GM08714 (cell line): ENCODE data around the gene TFF3.

Experiments
- H3K4me3 ChIP-seq: fragments of 200-500 bp; sonication (Bioruptor generic); 2 replicates; pipeline ENCODE4 v1.5.1; 2014; ENCODE audit warnings: mild to moderate bottlenecking, low read length, inconsistent platforms
- ZNF274 ChIP-seq: IDR thresholded peaks from 2 replicates; pipeline ENCODE4 v1.6.1; 2012; ENCODE audit warnings: mild to moderate bottlenecking, low read depth, low read length

The TFF3 gene

GRCh38 chr21:42308914-42309752 lies 6.1 kb downstream of the TFF3 start:
- TF ChIP-seq ZNF274, result no peak
- no peak overlapping the region for H3K4me3 ChIP-seq

- no peak overlapping the region for H3K4me3 ChIP-seq
- no peak for TF ChIP-seq ZNF274
Measured at GRCh38 chr21:42308161-42308913, 6.9 kb downstream of the TFF3 start.

- no peak for TF ChIP-seq ZNF274
- H3K4me3 ChIP-seq, result no peak overlapping the region
Measured at GRCh38 chr21:42307106-42307505, 8.1 kb downstream of the TFF3 start.

- TF ChIP-seq ZNF274, result no peak
- no peak overlapping the region for H3K4me3 ChIP-seq
Measured at GRCh38 chr21:42306366-42307035, 8.7 kb downstream of the TFF3 start.

- TF ChIP-seq ZNF274, result no peak
Measured at GRCh38 chr21:42305707-42306147, 9.5 kb downstream of the TFF3 start.

GRCh38 chr21:42304556-42305454 lies 10.4 kb downstream of the TFF3 start:
- no peak overlapping the region for H3K4me3 ChIP-seq
- no peak for TF ChIP-seq ZNF274

More at GRCh38 chr21:42305707-42306147, 9.5 kb downstream of the TFF3 start:
- H3K4me3 ChIP-seq, result no peak overlapping the region

GRCh38 chr21:42303443-42303842 lies 11.8 kb downstream of the TFF3 start:
- no peak overlapping the region for H3K4me3 ChIP-seq
- TF ChIP-seq ZNF274, result no peak

GRCh38 chr21:42302794-42303193 lies 12.4 kb downstream of the TFF3 start:
- TF ChIP-seq ZNF274, result no peak

GRCh38 chr21:42302076-42302650 lies 13.0 kb downstream of the TFF3 start:
- no peak overlapping the region for H3K4me3 ChIP-seq
- TF ChIP-seq ZNF274, result no peak

More at GRCh38 chr21:42302794-42303193, 12.4 kb downstream of the TFF3 start:
- no peak overlapping the region for H3K4me3 ChIP-seq

GRCh38 chr21:42301371-42302075 lies 13.7 kb downstream of the TFF3 start:
- H3K4me3 ChIP-seq, result no peak overlapping the region
- TF ChIP-seq ZNF274, result no peak

- H3K4me3 ChIP-seq, result no peak overlapping the region
- no peak for TF ChIP-seq ZNF274
Measured at GRCh38 chr21:42300956-42301355, 14.3 kb downstream of the TFF3 start.

- TF ChIP-seq ZNF274, result no peak
- H3K4me3 ChIP-seq, result no peak overlapping the region
Measured at GRCh38 chr21:42300045-42300583, 15.1 kb downstream of the TFF3 start.
